Cardiac fibroblast (primary cell): ENCODE data around the gene UGGT2.

Experiments
- DNase-seq, 2 donors: peaks; one replicate each; pipeline versions ENCODE4 v3.0.0 to v3.0.0-alpha.2; 2010; ENCODE audit warnings: low read depth in 2 of 2
- H3K4me3 ChIP-seq, 2 donors: replicated peaks in 1 of 2; 1 replicate in 1 of 2; 2 replicates in 1 of 2; pipeline ENCODE4 v1.5.1; 2011; ENCODE audit warnings: low read depth in 2 of 2, low read length in 2 of 2, mild to moderate bottlenecking in 2 of 2, moderate library complexity in 1 of 2
- CTCF ChIP-seq: IDR thresholded peaks from one replicate; pipeline ENCODE4 v1.5.1; 2011; ENCODE audit warnings: low read depth, mild to moderate bottlenecking, low read length, inconsistent platforms

UGGT2 gene

GRCh38 chr13:95834134-95834765 is 219.0 kb downstream of the UGGT2 start:
- H3K4me3 ChIP-seq: no peak overlapping the region
- peak; percentile 88 for TF ChIP-seq CTCF
- peak; percentile 73 to 77 for DNase-seq

DNA sequence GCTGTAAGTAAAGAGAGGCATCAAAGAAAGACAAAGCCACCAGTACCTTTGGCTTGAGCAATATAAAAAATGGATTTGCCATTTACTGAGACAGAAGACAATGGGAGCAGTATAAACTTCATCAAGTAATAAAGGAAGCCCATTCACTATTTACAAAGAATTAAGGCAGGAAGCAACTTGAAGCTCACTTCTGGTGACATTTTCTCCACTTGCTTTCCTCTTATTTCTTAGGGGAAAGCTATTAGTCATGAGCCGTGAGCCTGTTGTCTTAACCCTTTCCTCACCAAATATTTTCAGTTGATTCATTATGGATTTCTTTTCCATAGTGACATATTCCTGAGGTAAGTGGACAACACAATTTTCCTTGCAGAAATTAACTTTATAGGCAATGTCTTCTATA is 219.5 kb downstream of the UGGT2 start:
- peak; percentile 35 to 59 for DNase-seq
- no peak for TF ChIP-seq CTCF
- H3K4me3 ChIP-seq: no peak overlapping the region

GRCh38 chr13:95833126-95833525 is 220.1 kb downstream of the UGGT2 start:
- DNase-seq: peak in 1 of 2 donors; percentile 2
- H3K4me3 ChIP-seq: no peak overlapping the region
- TF ChIP-seq CTCF: no peak

DNA sequence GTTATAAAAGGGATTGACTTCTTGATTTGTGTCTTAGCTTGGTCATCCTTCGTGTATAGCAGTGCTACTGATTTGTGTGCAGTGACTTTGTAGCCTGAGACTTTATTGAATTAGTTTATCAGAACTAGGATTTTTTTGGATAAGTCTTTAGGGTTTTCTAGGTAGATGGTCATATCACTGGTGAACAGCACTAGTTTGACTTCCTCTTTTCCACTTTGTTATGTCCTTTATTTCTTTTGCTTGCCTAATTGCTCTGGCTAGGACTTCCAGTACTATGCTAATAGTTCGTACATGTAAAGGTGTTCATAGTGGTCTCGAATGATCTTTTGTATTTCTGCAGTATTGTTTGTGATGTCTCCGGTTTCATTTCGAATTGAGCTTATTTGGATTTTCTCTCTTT is 230.9 kb downstream of the UGGT2 start:
- H3K4me3 ChIP-seq: no peak overlapping the region
- no peak for TF ChIP-seq CTCF
- DNase-seq: no peak

- no peak for DNase-seq
- H3K4me3 ChIP-seq: no peak overlapping the region
- TF ChIP-seq CTCF: no peak
Observed at GRCh38 chr13:95814495-95814894, 238.7 kb downstream of the UGGT2 start.

DNA sequence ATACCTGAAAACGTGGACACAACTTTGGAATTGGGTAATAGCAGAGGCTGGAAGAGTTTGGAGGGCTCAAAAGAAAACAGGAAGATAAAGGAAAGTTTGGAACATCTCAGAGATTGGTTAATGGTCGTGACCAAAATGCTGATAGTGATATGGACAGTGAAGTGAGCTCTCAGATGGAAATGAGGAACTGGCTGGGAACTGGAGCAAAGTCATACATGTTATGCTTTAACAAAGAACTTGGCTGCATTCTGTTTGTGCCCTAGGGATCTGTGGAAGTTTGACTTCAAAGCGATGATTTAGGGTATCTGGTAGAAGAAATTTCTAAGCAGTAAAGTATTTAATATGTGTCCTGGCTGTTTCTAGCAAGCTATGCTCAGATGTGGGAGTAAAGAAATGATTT is 240.1 kb downstream of the UGGT2 start:
- DNase-seq: no peak
- no peak for TF ChIP-seq CTCF
- no peak overlapping the region for H3K4me3 ChIP-seq

DNA sequence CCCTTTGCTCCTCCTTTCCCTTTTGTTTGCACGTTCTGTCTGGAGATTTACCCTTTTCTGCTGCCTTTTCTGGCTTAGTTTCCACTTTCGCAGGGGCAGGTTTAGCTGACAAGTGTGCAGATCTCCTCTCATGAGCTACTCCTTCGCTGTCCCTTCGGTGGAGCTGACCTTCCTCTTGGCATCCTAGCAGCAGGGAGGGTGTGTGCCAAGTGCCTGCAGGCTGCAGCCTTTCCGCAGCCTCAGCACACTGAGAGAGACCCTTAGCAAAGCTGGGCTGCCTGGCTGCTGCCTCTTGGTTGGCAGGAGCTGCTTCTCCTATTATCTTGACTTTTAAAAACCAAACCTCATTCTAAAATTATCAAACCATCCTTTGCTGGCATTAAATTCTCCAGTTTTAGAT is 243.8 kb downstream of the UGGT2 start:
- no peak overlapping the region for H3K4me3 ChIP-seq
- no peak for TF ChIP-seq CTCF
- DNase-seq: no peak
